HepG2 (cell line): ENCODE results near the gene GRID1. TPM values are rescaled to one million over a fixed set of nuclear protein-coding genes. Genes with fewer than 3 reads are reported as not detected.

ENCODE experiments used
- ATAC-seq: fragments of 200-7000 bp; cut with Tn5 transposase; 3 replicates; pipeline ENCODE4 v1.9.1; 2020; ENCODE audit warnings: mild to moderate bottlenecking, moderate library complexity
- BruUV-seq: library from RNA; stranded (reverse); fragments of 400-500 nt; replicated peaks from 2 replicates; lab custom pipeline; 2021; lab: Mats Ljungman, UMichigan
- CTCF ChIA-PET: fragments of 300-600 bp; formaldehyde crosslinking; extraction: SDS; loops from one replicate; lab custom pipeline; 2021; ENCODE audit warnings: low total read pairs, inconsistent platforms, low intra/inter-chr PET ratio; lab: Yijun Ruan, JAX
- POLR2A ChIA-PET: fragments of 350-600 bp; sonication (Branson Sonifier 250); formaldehyde crosslinking; loops from one replicate; lab custom pipeline; 2020; ENCODE audit warnings: antibody characterized with exemption, inconsistent platforms; lab: Yijun Ruan, JAX
- DNase-seq: peaks from one replicate; pipeline ENCODE4 v3.0.0-alpha.2; 2015; ENCODE audit warnings: low spot score
- FAIRE-seq: peaks from 3 replicates; lab custom pipeline; 2011; peaks lifted over from hg19 to GRCh38; lab: Jason Lieb, UNC
- H2AFZ ChIP-seq: one replicate; pipeline ENCODE4 v1.6.1; 2011; ENCODE audit warnings: low read length, inconsistent platforms
- H3K27ac ChIP-seq: fragments of 300-600 bp; 3 replicates; pipeline ENCODE4 v1.8.0; 2011; ENCODE audit warnings: mixed run types, mild to moderate bottlenecking, mixed read lengths, low read length, inconsistent platforms; ENCODE audit not compliant: insufficient read depth; ENCODE audit errors: extremely low read length
- H3K27me3 ChIP-seq, 2 experiments: fragments of 200-600 bp in 1 of 2; 2 replicates in 1 of 2; 3 replicates in 1 of 2; pipeline versions ENCODE4 v1.6.0 to v1.8.0; 2011; ENCODE audit warnings: low read length in 2 of 2, mild to moderate bottlenecking in 2 of 2, moderate library complexity in 2 of 2, inconsistent platforms in 1 of 2; ENCODE audit not compliant: insufficient read depth in 2 of 2, control insufficient read depth in 1 of 2
- H3K36me3 ChIP-seq, 2 experiments: fragments of 200-600 bp in 1 of 2; replicated peaks in 1 of 2; 2 replicates in 1 of 2; 3 replicates in 1 of 2; pipeline versions ENCODE4 v1.5.1 to v1.8.0; 2011; ENCODE audit warnings: low read length in 2 of 2, inconsistent platforms in 1 of 2; ENCODE audit not compliant: insufficient read depth in 2 of 2, control insufficient read depth in 1 of 2
- H3K4me1 ChIP-seq: 2 replicates; pipeline ENCODE4 v1.5.1; 2012; ENCODE audit warnings: low read length, inconsistent platforms; ENCODE audit not compliant: insufficient read depth
- H3K4me2 ChIP-seq: 2 replicates; pipeline ENCODE4 v1.6.0; 2011; ENCODE audit warnings: low read depth, low read length, inconsistent platforms
- H3K4me3 ChIP-seq, 3 experiments: fragments of 200-600 bp in 1 of 3; sonication (generic), shearing (Covaris generic) in 1 of 3; replicated peaks in 1 of 3; 2 replicates each; pipeline ENCODE4 v1.5.1; 2011 to 2016; ENCODE audit warnings: low read length in 3 of 3, inconsistent platforms in 2 of 3, low read depth in 2 of 3, mild to moderate bottlenecking in 2 of 3, control low read depth in 1 of 3, mixed read lengths in 1 of 3; ENCODE audit not compliant: insufficient read depth in 1 of 3
- H3K79me2 ChIP-seq: one replicate; pipeline ENCODE4 v1.6.1; 2011; ENCODE audit warnings: low read length, inconsistent platforms; ENCODE audit not compliant: insufficient read depth
- H3K9ac ChIP-seq: 2 replicates; pipeline ENCODE4 v1.6.0; 2011; ENCODE audit warnings: mild to moderate bottlenecking, low read depth, low read length, inconsistent platforms; ENCODE audit not compliant: insufficient read depth
- H3K9me3 ChIP-seq: 2 replicates; pipeline ENCODE4 v1.5.1; 2012; ENCODE audit warnings: mild to moderate bottlenecking, low read length
- H4K20me1 ChIP-seq: 2 replicates; pipeline ENCODE4 v1.6.0; 2011; ENCODE audit warnings: inconsistent platforms, mild to moderate bottlenecking, low read length, moderate library complexity; ENCODE audit not compliant: insufficient read depth
- ASH2L ChIP-seq: fragments of 300-600, 200-600 bp; sonication (generic); IDR thresholded peaks from 2 replicates; pipeline ENCODE4 v1.7.0; 2017; ENCODE audit warnings: low read depth, mild to moderate bottlenecking, moderate library complexity, mixed read lengths, low read length; ENCODE audit not compliant: insufficient read length
- FOXC1 ChIP-seq: sonication (generic); formaldehyde crosslinking; IDR thresholded peaks from 2 replicates; pipeline ENCODE4 v1.8.0; 2022; ENCODE audit warnings: mild to moderate bottlenecking, missing genetic modification reagents, borderline replicate concordance
- FOXM1 ChIP-seq: sonication (generic); formaldehyde crosslinking; IDR thresholded peaks from 2 replicates; pipeline ENCODE4 v1.5.0; 2020; ENCODE audit warnings: missing genetic modification reagents
- HMGXB3 ChIP-seq: sonication (generic); formaldehyde crosslinking; IDR thresholded peaks from 2 replicates; pipeline ENCODE4 v1.4.0; 2020; ENCODE audit warnings: missing genetic modification reagents, borderline replicate concordance
- HOXA5 ChIP-seq: sonication (generic); formaldehyde crosslinking; IDR thresholded peaks from 2 replicates; pipeline ENCODE4 v1.4.0; 2020; ENCODE audit warnings: missing genetic modification reagents
- NCOA1 ChIP-seq: sonication (generic); formaldehyde crosslinking; IDR thresholded peaks from 2 replicates; pipeline ENCODE4 v1.9.0; 2021; ENCODE audit warnings: missing genetic modification reagents
- POLR2AphosphoS2 ChIP-seq: IDR thresholded peaks from 2 replicates; pipeline ENCODE4 v1.6.1; 2011; ENCODE audit warnings: low read depth, low read length, improper control_type of control experiment
- RBAK ChIP-seq: sonication (generic); formaldehyde crosslinking; IDR thresholded peaks from 2 replicates; pipeline ENCODE4 v1.5.1; 2020; ENCODE audit warnings: mild to moderate bottlenecking, missing genetic modification reagents
- ZNF124 ChIP-seq: sonication (generic); formaldehyde crosslinking; IDR thresholded peaks from 2 replicates; pipeline ENCODE4 v1.4.0; 2020; ENCODE audit warnings: missing genetic modification reagents
- WGBS: methylation state at CpG from one replicate; pipeline ENCODE4 v1.1.6; 2017; ENCODE audit warnings: low lambda C conversion rate; 5-methylcytosine and 5-hydroxymethylcytosine counted together
- in situ Hi-C: cut with HindIII; loops from 2 replicates; pipeline ENCODE4 v1.10.0; 2017; ENCODE audit warnings: low pct_unique_long_range_greater_than_20kb; ENCODE audit not compliant: extremely low pct_ligation_motif_present
- intact Hi-C: fragments of 100-400 bp; cut with micrococcal nuclease; formaldehyde crosslinking; loops from one replicate; pipeline ENCODE4 v1.10.0; 2022; ENCODE audit not compliant: unreplicated experiment
- polyA plus RNA-seq, 8 experiments: library from polyadenylated mRNA; depleted of rRNA in 3 of 8; stranded (reverse) in 7 of 8; unstranded in 1 of 8; fragments of >200 nt; fragmentation: Illumina TruSeq in 4 of 8; extraction: Trizol in 4 of 8; gene quantifications; 2 replicates each; pipeline versions ENCODE4 v1.2.1 to v1.2.3, GENCODE V29; 2011 to 2016; ENCODE audit warnings: low read depth in 4 of 8, missing spikeins in 1 of 8, mixed read lengths in 1 of 8; ENCODE audit not compliant: insufficient read depth in 1 of 8
- total RNA-seq, 5 experiments: library from RNA; depleted of rRNA; stranded (reverse); fragments of >200 nt; fragmentation: Illumina TruSeq; extraction: Trizol; gene quantifications; 2 replicates each; pipeline ENCODE4 v1.2.3, GENCODE V29; 2016; ENCODE audit warnings: low read depth in 1 of 5

GRID1 gene
- total and polyA plus RNA-seq, 2 of the 13 experiments (the other 11 are each of a cell fraction or from before 2014, with no cell fraction given) = 0.05 TPM; not detected in 1

- no peak for TF ChIP-seq NCOA1 (CRISPR knock-in tag)
- TF ChIP-seq HMGXB3 = no peak
- no peak for TF ChIP-seq FOXC1 (CRISPR knock-in tag)
- no peak for TF ChIP-seq FOXM1 (CRISPR knock-in tag)
- no peak for TF ChIP-seq HOXA5 (CRISPR knock-in tag)
- TF ChIP-seq ASH2L = no peak
- TF ChIP-seq RBAK (CRISPR knock-in tag) = no peak
- no peak for TF ChIP-seq ZNF124 (CRISPR knock-in tag)
- no peak for TF ChIP-seq POLR2AphosphoS2
- no peaks in the 10 kb centered on the region for H3K4me1 ChIP-seq
- POLR2A ChIA-PET = no interaction called here
- H3K27me3 ChIP-seq = no peaks in the 10 kb centered on the region
- no peak overlapping the region for H2AFZ ChIP-seq
- no TSS peak for BruUV-seq
- in situ Hi-C loops (no loop called here), intact Hi-C loops (loop anchor here (1.0 kb wide), 1 partner anchor 15 kb away; no protein-coding TSS in a partner anchor)
- no peaks in the 10 kb centered on the region for H3K36me3 ChIP-seq
- ATAC-seq (no peak), DNase-seq (no peak), FAIRE-seq (no peak)
- H3K9me3 ChIP-seq = no peaks in the 10 kb centered on the region
- H3K27ac ChIP-seq = no peak overlapping the region
- WGBS = 4% methylated on average over 2 of the region's 2 CpGs
- CTCF ChIA-PET = no interaction called here
- H3K79me2 ChIP-seq = no peaks in the 10 kb centered on the region
- H4K20me1 ChIP-seq = no peaks in the 10 kb centered on the region
- H3K4me2 ChIP-seq = no peak overlapping the region
- no peak overlapping the region for H3K9ac ChIP-seq
- H3K4me3 ChIP-seq = no peak overlapping the region
Measured at GRCh38 chr10:86102031-86102430, 264.6 kb downstream of the GRID1 start.
